Keratinocyte (primary cell): ENCODE measurements around the gene ALDH9A1. TPM values are rescaled to one million over a fixed set of nuclear protein-coding genes. Genes with fewer than 3 reads are reported as not detected.
"Not testable (repeated sequence)": the region's sequence is repeated elsewhere in the genome, so short reads cannot be mapped to it uniquely, and the experiment has no call there.

Experiments used
- DNase-seq: peaks from one replicate; pipeline ENCODE4 v3.0.0-alpha.2; 2011; ENCODE audit warnings: low read depth, missing footprints, low spot score
- FAIRE-seq: peaks from 2 replicates; lab custom pipeline; 2011; peaks lifted over from hg19 to GRCh38; lab: Jason Lieb, UNC
- H2AFZ ChIP-seq: 2 replicates; pipeline ENCODE4 v1.6.0; 2012; ENCODE audit warnings: low read length, control low read depth, inconsistent platforms; ENCODE audit not compliant: control insufficient read depth
- H3K27ac ChIP-seq: 2 replicates; pipeline ENCODE4 v1.5.1; 2011; ENCODE audit warnings: low read length; ENCODE audit not compliant: control insufficient read depth, insufficient read depth
- H3K27me3 ChIP-seq: 3 replicates; pipeline ENCODE4 v1.6.0; 2011; ENCODE audit warnings: low read length; ENCODE audit not compliant: control insufficient read depth, insufficient read depth; ENCODE audit errors: extremely low read depth
- H3K36me3 ChIP-seq, 2 experiments: 2 replicates in 1 of 2; 3 replicates in 1 of 2; pipeline ENCODE4 v1.5.1; 2011; ENCODE audit warnings: low read length in 2 of 2, mild to moderate bottlenecking in 1 of 2; ENCODE audit not compliant: control insufficient read depth in 2 of 2, insufficient read depth in 2 of 2; ENCODE audit errors: extremely low read depth in 1 of 2
- H3K4me1 ChIP-seq: 3 replicates; pipeline ENCODE4 v1.5.1; 2011; ENCODE audit warnings: low read length; ENCODE audit not compliant: control insufficient read depth, insufficient read depth; ENCODE audit errors: extremely low read depth
- H3K4me2 ChIP-seq: 3 replicates; pipeline ENCODE4 v1.6.0; 2011; ENCODE audit warnings: low read depth, low read length; ENCODE audit not compliant: control insufficient read depth, insufficient read depth; ENCODE audit errors: extremely low read depth
- H3K4me3 ChIP-seq, 3 experiments: fragments of 200-600 bp in 1 of 3; sonication (generic) in 1 of 3; 2 replicates in 2 of 3; 3 replicates in 1 of 3; pipeline ENCODE4 v1.5.1; 2011 to 2016; ENCODE audit warnings: low read length in 3 of 3, mild to moderate bottlenecking in 3 of 3, control low read depth in 2 of 3, inconsistent platforms in 1 of 3, low read depth in 1 of 3, mixed read lengths in 1 of 3, mixed run types in 1 of 3, moderate library complexity in 1 of 3; ENCODE audit not compliant: control insufficient read depth in 2 of 3, insufficient read depth in 2 of 3; ENCODE audit errors: extremely low read depth in 1 of 3
- H3K79me2 ChIP-seq: 2 replicates; pipeline ENCODE4 v1.6.0; 2012; ENCODE audit warnings: low read length; ENCODE audit not compliant: control insufficient read depth, insufficient read depth
- H3K9ac ChIP-seq: 3 replicates; pipeline ENCODE4 v1.6.0; 2011; ENCODE audit warnings: low read length; ENCODE audit not compliant: control insufficient read depth, insufficient read depth; ENCODE audit errors: extremely low read depth
- H3K9me1 ChIP-seq: 3 replicates; pipeline ENCODE4 v1.6.0; 2011; ENCODE audit warnings: low read length; ENCODE audit not compliant: control insufficient read depth, insufficient read depth; ENCODE audit errors: extremely low read depth
- H3K9me3 ChIP-seq: 2 replicates; pipeline ENCODE4 v1.5.1; 2012; ENCODE audit warnings: low read depth, low read length; ENCODE audit not compliant: control insufficient read depth
- H4K20me1 ChIP-seq: 3 replicates; pipeline ENCODE4 v1.6.0; 2011; ENCODE audit warnings: low read length; ENCODE audit not compliant: control insufficient read depth, insufficient read depth; ENCODE audit errors: extremely low read depth
- CTCF ChIP-seq, 3 experiments: IDR thresholded peaks in 1 of 3; conservative IDR thresholded peaks in 1 of 3; optimal IDR thresholded peaks in 1 of 3; 2 replicates in 2 of 3; 3 replicates in 1 of 3; pipeline versions ENCODE3 to v1.5.1; 2011; ENCODE audit warnings: low read length in 3 of 3, mild to moderate bottlenecking in 3 of 3, moderate library complexity in 2 of 3, control low read depth in 1 of 3, inconsistent platforms in 1 of 3; ENCODE audit not compliant: insufficient read depth in 2 of 3; ENCODE audit errors: extremely low read depth in 1 of 3
- EZH2 ChIP-seq: IDR thresholded peaks from one replicate; pipeline ENCODE4 v1.6.1; 2012; ENCODE audit warnings: inconsistent platforms, mild to moderate bottlenecking, low read length, moderate library complexity
- dilution Hi-C: fragments of 300-500 bp; cut with MboI; formaldehyde crosslinking; loops from one replicate; pipeline ENCODE4 v1.7.0; 2020; ENCODE audit warnings: low sequenced_read_pairs; ENCODE audit not compliant: extremely low pct_ligation_motif_present
- polyA plus RNA-seq, 5 experiments: library from polyadenylated mRNA; depleted of rRNA in 3 of 5; stranded (reverse) in 3 of 5; stranded (forward) in 1 of 5; unstranded in 1 of 5; fragments of >200 nt; gene quantifications; 1 replicate in 1 of 5; 2 replicates in 3 of 5; 3 replicates in 1 of 5; pipeline versions ENCODE4 v1.2.1 to v1.2.3, GENCODE V29; 2011 to 2012; ENCODE audit warnings: missing spikeins in 2 of 5, low read depth in 1 of 5, low replicate concordance in 1 of 5

The ALDH9A1 gene
- polyA plus RNA-seq, 1 donor (not counting 4 experiments of a cell fraction or from before 2014, with no cell fraction given): 77.4 TPM

GRCh38 chr1:165659581-165659895 lies 38.8 kb downstream of the ALDH9A1 start:
- TF ChIP-seq EZH2 (no peak), CTCF (optimal IDR thresholded peaks at IDR 0.05 in 1 of 3, IDR thresholded peaks at IDR 0.05 in 1 of 3, conservative IDR thresholded peaks at IDR 0.05 in 1 of 3; ENCODE audit: extremely low read depth in 1 of 3, insufficient read depth in 2 of 3, low read length in 3 of 3) (no peak)
- Histone ChIP-seq H3K36me3 (peaks cover 6 to 19% of the 10 kb centered on the region in 2 experiments), H3K9me1 (no peaks in the 10 kb centered on the region), H3K79me2 (no peaks in the 10 kb centered on the region), H3K9me3 (no peaks in the 10 kb centered on the region), H3K4me3 (no peak overlapping the region), H3K9ac (no peak overlapping the region), H3K4me1 (no peaks in the 10 kb centered on the region), H2AFZ (no peak overlapping the region), H3K4me2 (no peak overlapping the region), H4K20me1 (no peaks in the 10 kb centered on the region), H3K27me3 (no peaks in the 10 kb centered on the region), H3K27ac (no peak overlapping the region)
- DNase-seq: no peak
- dilution Hi-C loops: no loop called here
- no peak for FAIRE-seq

GRCh38 chr1:165658766-165659580 lies 39.4 kb downstream of the ALDH9A1 start:
- H3K79me2 ChIP-seq, H3K9ac ChIP-seq, H4K20me1 ChIP-seq, H3K4me3 ChIP-seq, FAIRE-seq, H3K27ac ChIP-seq, dilution Hi-C loops, H3K9me1 ChIP-seq, DNase-seq, H3K4me2 ChIP-seq, H3K27me3 ChIP-seq, H3K9me3 ChIP-seq, H3K4me1 ChIP-seq, H2AFZ ChIP-seq: not testable (repeated sequence)
- H3K36me3 ChIP-seq: peaks cover 6 to 18% of the 10 kb centered on the region in 2 experiments
